Natural killer cell (primary cell): ENCODE measurements around the gene PHTF2. TPM values are rescaled to one million over a fixed set of nuclear protein-coding genes. Genes with fewer than 3 reads are reported as not detected.

ENCODE experiments used
- ATAC-seq, 3 donors: fragments of 150-1000 bp in 2 of 3; fragments of 200-7000 bp in 1 of 3; cut with Tn5 transposase; 1 replicate in 1 of 3; 2 replicates in 2 of 3; pipeline ENCODE4 v1.10.0; 2021; ENCODE audit warnings: mild to moderate bottlenecking in 2 of 3, moderate library complexity in 2 of 3
- DNase-seq, 2 donors: peaks; one replicate each; pipeline versions ENCODE4 v3.0.0 to v3.0.0-alpha.2; 2013 to 2021; ENCODE audit warnings: mixed read lengths in 1 of 2
- H3K27ac ChIP-seq: one replicate; pipeline ENCODE4 v1.5.1; 2013; ENCODE audit warnings: mild to moderate bottlenecking, low read length
- H3K27me3 ChIP-seq: one replicate; pipeline ENCODE4 v1.6.1; 2013; ENCODE audit warnings: low read length; ENCODE audit not compliant: control insufficient read depth, insufficient read depth
- H3K36me3 ChIP-seq: one replicate; pipeline ENCODE4 v1.6.1; 2013; ENCODE audit warnings: low read length; ENCODE audit not compliant: control insufficient read depth, insufficient read depth
- H3K4me1 ChIP-seq: one replicate; pipeline ENCODE4 v1.6.1; 2013; ENCODE audit warnings: low read length; ENCODE audit not compliant: control insufficient read depth, insufficient read depth
- H3K4me3 ChIP-seq: one replicate; pipeline ENCODE4 v1.5.1; 2013; ENCODE audit warnings: low read length
- H3K9me3 ChIP-seq: one replicate; pipeline ENCODE4 v1.6.1; 2013; ENCODE audit warnings: low read length; ENCODE audit not compliant: control insufficient read depth, insufficient read depth
- H3K27ac Mint-ChIP-seq, 2 donors: one replicate each; pipeline ENCODE4 v1.8.0; 2022; ENCODE audit warnings: mild to moderate bottlenecking in 2 of 2, mixed read lengths in 2 of 2, moderate library complexity in 1 of 2
- H3K27me3 Mint-ChIP-seq, 2 donors: one replicate each; pipeline ENCODE4 v1.8.0; 2022; ENCODE audit warnings: low read depth in 2 of 2, mixed read lengths in 2 of 2
- H3K36me3 Mint-ChIP-seq: one replicate; pipeline ENCODE4 v1.8.0; 2022; ENCODE audit warnings: mixed read lengths
- H3K4me1 Mint-ChIP-seq, 2 donors: one replicate each; pipeline ENCODE4 v1.8.0; 2022; ENCODE audit warnings: mixed read lengths in 2 of 2
- H3K4me3 Mint-ChIP-seq: one replicate; pipeline ENCODE4 v1.8.0; 2022; ENCODE audit warnings: mild to moderate bottlenecking, moderate library complexity, mixed read lengths
- H3K9me3 Mint-ChIP-seq, 2 donors: one replicate each; pipeline ENCODE4 v1.8.0; 2022; ENCODE audit warnings: mixed read lengths in 2 of 2
- CTCF ChIP-seq: fragments of 200-600 bp; IDR thresholded peaks from one replicate; pipeline ENCODE4 v1.8.0; 2022; ENCODE audit warnings: antibody characterized with exemption
- WGBS: methylation state at CpG from one replicate; pipeline ENCODE4 v1.1.7; 2013; ENCODE audit warnings: missing lambda C conversion rate; ENCODE audit not compliant: insufficient coverage; 5-methylcytosine and 5-hydroxymethylcytosine counted together
- intact Hi-C: fragments of 100-400 bp; cut with micrococcal nuclease; formaldehyde crosslinking; loops from one replicate; pipeline ENCODE4 v1.14.2; 2022
- total RNA-seq, 4 donors: library from RNA; stranded (reverse); fragments of 120-200 nt in 1 of 4; gene quantifications; one replicate each; pipeline versions ENCODE4 v1.2.3 to v1.2.4, GENCODE V29; 2013 to 2022

Gene PHTF2
- total RNA-seq, 3 donors from 2014 or later (not counting 1 experiment from before 2014, with no cell fraction given): 23.1 to 26.9 (median 26.4) TPM

- DNase-seq (no peak), ATAC-seq (no peak)
- no peaks in the 10 kb centered on the region for H3K27me3 ChIP-seq
- TF ChIP-seq CTCF: no peak
- H3K27ac Mint-ChIP-seq: no peak overlapping the region
- H3K4me1 Mint-ChIP-seq: no peaks in the 10 kb centered on the region
- H3K9me3 Mint-ChIP-seq: no peaks in the 10 kb centered on the region
- H3K36me3 Mint-ChIP-seq: no peaks in the 10 kb centered on the region
- H3K27ac ChIP-seq: no peak overlapping the region
- H3K27me3 Mint-ChIP-seq: no peaks in the 10 kb centered on the region
- no peak overlapping the region for H3K4me3 ChIP-seq
- intact Hi-C loops: no loop called here
- no peaks in the 10 kb centered on the region for H3K9me3 ChIP-seq
- H3K4me1 ChIP-seq: no peaks in the 10 kb centered on the region
- H3K4me3 Mint-ChIP-seq: no peak overlapping the region
- H3K36me3 ChIP-seq: no peaks in the 10 kb centered on the region
Measured at GRCh38 chr7:77967429-77967828, 168.9 kb downstream of the PHTF2 start.

- Mint-ChIP-seq H3K27ac (no peak overlapping the region), H3K9me3 (no peaks in the 10 kb centered on the region), H3K4me1 (no peaks in the 10 kb centered on the region), H3K36me3 (no peaks in the 10 kb centered on the region), H3K4me3 (no peak overlapping the region), H3K27me3 (no peaks in the 10 kb centered on the region)
- Histone ChIP-seq H3K9me3 (no peaks in the 10 kb centered on the region), H3K27me3 (no peaks in the 10 kb centered on the region), H3K36me3 (no peaks in the 10 kb centered on the region), H3K4me3 (no peak overlapping the region), H3K4me1 (no peaks in the 10 kb centered on the region), H3K27ac (no peak overlapping the region)
- DNase-seq (no peak), ATAC-seq (no peak)
- intact Hi-C loops: no loop called here
- TF ChIP-seq CTCF: no peak
Measured at GRCh38 chr7:77971726-77972125, 173.2 kb downstream of the PHTF2 start.

- DNase-seq (no peak), ATAC-seq (no peak)
- intact Hi-C loops: no loop called here
- H3K4me3 ChIP-seq: no peak overlapping the region
- no peak overlapping the region for H3K27ac ChIP-seq
- Mint-ChIP-seq H3K4me3 (no peak overlapping the region), H3K9me3 (no peaks in the 10 kb centered on the region), H3K27me3 (peaks cover 10 to 22% of the 10 kb centered on the region in 2 donors), H3K36me3 (no peaks in the 10 kb centered on the region), H3K4me1 (no peaks in the 10 kb centered on the region), H3K27ac (no peak overlapping the region)
- no peaks in the 10 kb centered on the region for H3K9me3 ChIP-seq
- H3K27me3 ChIP-seq: no peaks in the 10 kb centered on the region
- no peaks in the 10 kb centered on the region for H3K4me1 ChIP-seq
- 44% methylated on average over 2 of the region's 2 CpGs for WGBS
- no peaks in the 10 kb centered on the region for H3K36me3 ChIP-seq
- TF ChIP-seq CTCF: no peak
Measured at GRCh38 chr7:77975672-77976480, 177.3 kb downstream of the PHTF2 start.

- H3K27ac Mint-ChIP-seq: no peak overlapping the region
- WGBS: 82% methylated on average over 5 of the region's 5 CpGs
Measured at GRCh38 chr7:77979219-77979618, 180.6 kb downstream of the PHTF2 start.

More at GRCh38 chr7:77979219-77979618, 180.6 kb downstream of the PHTF2 start:
- no peaks in the 10 kb centered on the region for H3K36me3 Mint-ChIP-seq
- Histone ChIP-seq H3K4me1 (no peaks in the 10 kb centered on the region), H3K27me3 (no peaks in the 10 kb centered on the region), H3K36me3 (no peaks in the 10 kb centered on the region), H3K9me3 (no peaks in the 10 kb centered on the region), H3K4me3 (no peak overlapping the region), H3K27ac (no peak overlapping the region)
- no peak for ATAC-seq
- intact Hi-C loops: no loop called here
- H3K9me3 Mint-ChIP-seq: no peaks in the 10 kb centered on the region
- TF ChIP-seq CTCF: no peak
- no peak overlapping the region for H3K4me3 Mint-ChIP-seq
- DNase-seq: no peak
- H3K27me3 Mint-ChIP-seq: peaks cover 10 to 25% of the 10 kb centered on the region in 2 donors
- H3K4me1 Mint-ChIP-seq: no peaks in the 10 kb centered on the region
